Left lung (tissue), 10 donors: Measurements from ENCODE around the gene ATRAID. TPM values are rescaled to one million over a fixed set of nuclear protein-coding genes. Genes with fewer than 3 reads are reported as not detected.

Experiments
- ATAC-seq: fragments of 200-7000 bp; cut with Tn5 transposase; one replicate; pipeline ENCODE4 v1.9.1; 2020; ENCODE audit warnings: moderate library complexity
- DNase-seq, 4 donors: peaks; one replicate each; pipeline ENCODE4 v3.0.0-alpha.2; 2013 to 2020
- H3K27ac ChIP-seq, 2 donors: fragments of 200-600 bp; sonication (generic) in 1 of 2; one replicate each; pipeline versions ENCODE4 v1.5.0 to v1.8.0; 2020 to 2021
- H3K27me3 ChIP-seq, 2 donors: fragments of 200-600 bp; sonication (generic) in 1 of 2; one replicate each; pipeline versions ENCODE4 v1.5.0 to v1.8.0; 2020 to 2021
- H3K36me3 ChIP-seq, 2 donors: fragments of 200-600 bp; sonication (generic) in 1 of 2; one replicate each; pipeline versions ENCODE4 v1.5.0 to v1.8.0; 2020 to 2021
- H3K4me1 ChIP-seq, 2 donors: fragments of 200-600 bp; one replicate each; pipeline ENCODE4 v1.8.0; 2021
- H3K4me3 ChIP-seq, 2 donors: fragments of 200-600 bp; sonication (generic) in 1 of 2; one replicate each; pipeline versions ENCODE4 v1.5.0 to v1.8.0; 2020 to 2021; ENCODE audit warnings: mild to moderate bottlenecking in 1 of 2
- H3K9me3 ChIP-seq, 2 donors: fragments of 200-600 bp; sonication (generic) in 1 of 2; one replicate each; pipeline versions ENCODE4 v1.5.0 to v1.8.0; 2020 to 2021
- CTCF ChIP-seq, 2 donors: fragments of 200-600 bp; sonication (generic) in 1 of 2; IDR thresholded peaks; one replicate each; pipeline versions ENCODE4 v1.5.0 to v1.8.0; 2021; ENCODE audit warnings: antibody characterized with exemption in 2 of 2
- intact Hi-C, 2 donors: fragments of 100-400 bp; cut with DNase I; formaldehyde crosslinking; loops; one replicate each; pipeline versions ENCODE4 v1.11.2 to v1.14.2; 2022
- polyA plus RNA-seq, 6 donors: library from polyadenylated mRNA; unstranded; fragments of 120-200 nt; gene quantifications; one replicate each; pipeline ENCODE4 v1.2.1, GENCODE V29; 2013; ENCODE audit not compliant: insufficient read length in 6 of 6
- total RNA-seq, 2 donors: library from RNA; stranded (reverse); fragmentation: NEBNext Ultra II Directional; extraction: Animal tissue kit (Norgen Biotek cat#: 25700); gene quantifications; one replicate each; pipeline ENCODE4 v1.2.1, GENCODE V29; 2021
- donor health status: DM: no; HTN: yes; CAD: no.
- donor health status: DM: no; HTN: no; CAD: no.

ATRAID gene
- total and polyA plus RNA-seq, 8 donors: 87.5 to 141 (median 129) TPM

- Histone ChIP-seq H3K9me3 (no peaks in the 10 kb centered on the region), H3K27me3 (peaks cover 51 to 100% of the 10 kb centered on the region in 2 donors), H3K36me3 (no peaks in the 10 kb centered on the region), H3K27ac (no peak overlapping the region), H3K4me3 (peak overlapping the region in 1 of 2 donors; percentile 49), H3K4me1 (peaks cover 17 to 36% of the 10 kb centered on the region in 2 donors)
- DNase-seq (no peak), ATAC-seq (no peak)
- intact Hi-C loops: no loop called here
- TF ChIP-seq CTCF (IDR thresholded peaks at IDR 0.05): no peak
Observed at GRCh38 chr2:27261926-27262298, 50.1 kb downstream of the ATRAID start.

- H3K9me3 ChIP-seq: no peaks in the 10 kb centered on the region
- ATAC-seq: peak; percentile 88
- H3K27me3 ChIP-seq: peaks cover 51 to 97% of the 10 kb centered on the region in 2 donors
- no peaks in the 10 kb centered on the region for H3K36me3 ChIP-seq
- intact Hi-C loops: no loop called here
- DNase-seq: peak in 3 of 4 donors; percentile 61 to 89 (median 71)
- no peak for TF ChIP-seq CTCF (IDR thresholded peaks at IDR 0.05)
- H3K4me1 ChIP-seq: peaks cover 17 to 36% of the 10 kb centered on the region in 2 donors
- no peak within 1 kb of the TSS for H3K27ac ChIP-seq
- H3K4me3 ChIP-seq: peak within 1 kb of the TSS; percentile 33 to 49
Observed at GRCh38 chr2:27262379-27263286, 50.8 kb downstream of the ATRAID start, which contains the start of gene SLC30A3. Gene SLC30A3, minus strand, starts transcription at chr2:27263047. Its CDS starts 141 bp downstream, at chr2:27262906.

GRCh38 chr2:27263287-27264252, 51.7 kb downstream of the ATRAID start:
- Histone ChIP-seq H3K9me3 (no peaks in the 10 kb centered on the region), H3K27ac (no peak overlapping the region), H3K4me1 (peaks cover 17 to 36% of the 10 kb centered on the region in 2 donors), H3K27me3 (peaks cover 51 to 91% of the 10 kb centered on the region in 2 donors), H3K36me3 (no peaks in the 10 kb centered on the region), H3K4me3 (peak overlapping the region; percentile 33 to 49)
- intact Hi-C loops: no loop called here
- TF ChIP-seq CTCF (IDR thresholded peaks at IDR 0.05): no peak
- ATAC-seq (no peak), DNase-seq (no peak)

GRCh38 chr2:27264253-27264752, 52.5 kb downstream of the ATRAID start:
- Histone ChIP-seq H3K27me3 (peaks cover 51 to 88% of the 10 kb centered on the region in 2 donors), H3K4me3 (peak overlapping the region; percentile 6 to 38), H3K36me3 (no peaks in the 10 kb centered on the region), H3K9me3 (no peaks in the 10 kb centered on the region), H3K4me1 (peaks cover 17 to 36% of the 10 kb centered on the region in 2 donors), H3K27ac (no peak overlapping the region)
- intact Hi-C loops: no loop called here
- TF ChIP-seq CTCF (IDR thresholded peaks at IDR 0.05): no peak
- no peak for DNase-seq
- peak; percentile 38 for ATAC-seq
